Common myeloid progenitor, CD34-positive (primary cell): Measurements from ENCODE around the gene GSN.

Source experiments
- CTCF ChIA-PET: fragments of 350-600 bp; sonication (Branson Sonifier 250); formaldehyde crosslinking; loops from one replicate; lab custom pipeline; 2021; ENCODE audit warnings: antibody characterized with exemption; lab: Charles Lee
- POLR2A ChIA-PET: fragments of 350-600 bp; sonication (Branson Sonifier 250); formaldehyde crosslinking; loops from one replicate; lab custom pipeline; 2021; ENCODE audit warnings: antibody characterized with exemption; lab: Charles Lee
- DNase-seq, 3 donors: peaks; one replicate each; pipeline versions ENCODE4 v3.0.0 to v3.0.0-alpha.2; 2013
- H3K27ac ChIP-seq, 2 experiments: 1 replicate in 1 of 2; 2 replicates in 1 of 2; pipeline ENCODE4 v1.7.0; 2013; ENCODE audit warnings: inconsistent platforms in 2 of 2, low read length in 2 of 2, mild to moderate bottlenecking in 2 of 2, low read depth in 1 of 2, moderate library complexity in 1 of 2; ENCODE audit not compliant: severe bottlenecking in 2 of 2, insufficient read depth in 1 of 2, poor library complexity in 1 of 2
- H3K27me3 ChIP-seq, 5 experiments: replicated peaks in 2 of 5; 1 replicate in 3 of 5; 2 replicates in 2 of 5; pipeline versions ENCODE4 v1.6.1 to v1.7.0; 2013; ENCODE audit warnings: low read length in 4 of 5, mild to moderate bottlenecking in 2 of 5, moderate library complexity in 2 of 5, inconsistent platforms in 1 of 5; ENCODE audit not compliant: insufficient read depth in 5 of 5, control insufficient read depth in 4 of 5
- H3K36me3 ChIP-seq, 4 experiments: 1 replicate in 2 of 4; 2 replicates in 2 of 4; pipeline versions ENCODE4 v1.6.1 to v1.7.0; 2013; ENCODE audit warnings: low read length in 3 of 4, control low read depth in 1 of 4, mild to moderate bottlenecking in 1 of 4; ENCODE audit not compliant: control insufficient read depth in 4 of 4, insufficient read depth in 4 of 4
- H3K4me1 ChIP-seq, 4 experiments: 1 replicate in 3 of 4; 2 replicates in 1 of 4; pipeline versions ENCODE4 v1.6.1 to v1.7.1; 2013; ENCODE audit warnings: low read length in 3 of 4, mild to moderate bottlenecking in 3 of 4, control low read depth in 1 of 4, inconsistent platforms in 1 of 4, moderate library complexity in 1 of 4; ENCODE audit not compliant: control insufficient read depth in 4 of 4, insufficient read depth in 4 of 4; ENCODE audit errors: control extremely low read depth in 1 of 4
- H3K4me3 ChIP-seq, 7 experiments: 1 replicate in 4 of 7; 2 replicates in 3 of 7; pipeline versions ENCODE4 v1.5.1 to v1.7.0; 2013; ENCODE audit warnings: mild to moderate bottlenecking in 7 of 7, low read length in 6 of 7, moderate library complexity in 6 of 7, inconsistent platforms in 2 of 7, low read depth in 2 of 7, control low read depth in 1 of 7; ENCODE audit not compliant: insufficient read depth in 4 of 7, control insufficient read depth in 1 of 7; ENCODE audit errors: extremely low read depth in 1 of 7
- H3K9me3 ChIP-seq, 5 experiments: 1 replicate in 4 of 5; 2 replicates in 1 of 5; pipeline versions ENCODE4 v1.6.1 to v1.7.1; 2013; ENCODE audit warnings: low read length in 4 of 5, mild to moderate bottlenecking in 2 of 5, inconsistent platforms in 1 of 5, low read depth in 1 of 5, moderate library complexity in 1 of 5; ENCODE audit not compliant: control insufficient read depth in 4 of 5, insufficient read depth in 2 of 5; ENCODE audit errors: control extremely low read depth in 1 of 5
- WGBS: methylation state at CpG from one replicate; pipeline ENCODE4 v1.1.5; 2013; ENCODE audit not compliant: insufficient coverage; 5-methylcytosine and 5-hydroxymethylcytosine counted together

Gene GSN

DNA sequence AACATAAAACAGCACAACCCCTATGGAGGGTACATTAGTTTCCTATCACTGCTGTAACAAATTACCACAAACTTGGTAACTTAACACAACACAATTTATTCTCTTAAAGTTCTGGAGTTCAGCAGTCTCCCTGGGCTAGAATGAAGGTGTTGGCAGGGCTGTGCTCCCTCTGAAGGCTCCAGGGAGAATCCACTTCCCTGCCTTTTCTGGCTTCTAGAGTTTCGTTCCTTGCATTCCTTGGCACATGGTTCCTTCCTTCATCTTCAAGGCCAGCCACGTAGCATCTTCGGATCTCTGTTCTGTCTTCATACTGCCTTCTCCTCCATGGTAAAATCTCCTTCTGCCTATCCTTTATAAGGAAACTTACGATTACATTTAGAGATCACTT lies 25.0 kb upstream of the GSN start:
- H3K36me3 ChIP-seq = no peaks in the 10 kb centered on the region
- ChIA-PET POLR2A (no interaction called here), CTCF (interaction anchor here (1.3 to 2.4 kb wide), 2 partner anchors 10 to 20 kb away, joined by 5 to 7 read pairs; no protein-coding TSS in a partner anchor)
- H3K27ac ChIP-seq = no peak overlapping the region
- no peak overlapping the region for H3K4me3 ChIP-seq
- WGBS = 92% methylated on average over 3 of the region's 4 CpGs
- no peak for DNase-seq
- H3K9me3 ChIP-seq = peaks cover 0 to 7% (median 2%) of the 10 kb centered on the region in 5 experiments
- no peaks in the 10 kb centered on the region for H3K27me3 ChIP-seq
- H3K4me1 ChIP-seq = no peaks in the 10 kb centered on the region

GRCh38 chr9:121246821-121247561 lies 21.0 kb upstream of the GSN start:
- ChIA-PET POLR2A (interaction anchor here (1.3 kb wide), 1 partner anchor 10 kb away, joined by 3 read pairs; no protein-coding TSS in a partner anchor), CTCF (interaction anchor here (0.9 to 2.3 kb wide), 3 partner anchors 11 to 34 kb away, joined by 3 to 9 read pairs (median 9); no protein-coding TSS in a partner anchor)
- Histone ChIP-seq H3K4me1 (peaks cover 0 to 15% (median 3%) of the 10 kb centered on the region in 4 experiments), H3K9me3 (peaks cover 0 to 7% (median 2%) of the 10 kb centered on the region in 5 experiments), H3K4me3 (no peak overlapping the region), H3K27ac (no peak overlapping the region), H3K36me3 (no peaks in the 10 kb centered on the region), H3K27me3 (no peaks in the 10 kb centered on the region)
- no peak for DNase-seq
- WGBS = 96% methylated on average over 10 of the region's 12 CpGs

- Histone ChIP-seq H3K36me3 (no peaks in the 10 kb centered on the region), H3K27me3 (no peaks in the 10 kb centered on the region), H3K27ac (no peak overlapping the region), H3K4me3 (no peak overlapping the region), H3K9me3 (no peaks in the 10 kb centered on the region), H3K4me1 (peaks cover 19 to 41% (median 25%) of the 10 kb centered on the region in 4 experiments)
- peak in 2 of 3 donors; percentile 70 to 90 for DNase-seq
- ChIA-PET POLR2A (no interaction called here), CTCF (interaction anchor here (0.6 to 1.9 kb wide), 2 partner anchors 8 to 428 kb away, joined by 3 to 5 read pairs; no protein-coding TSS in a partner anchor)
- 63% methylated on average over 2 of the region's 3 CpGs for WGBS
These were observed 18.4 kb upstream of the GSN start for GRCh38 chr9:121249563-121249962.

DNA sequence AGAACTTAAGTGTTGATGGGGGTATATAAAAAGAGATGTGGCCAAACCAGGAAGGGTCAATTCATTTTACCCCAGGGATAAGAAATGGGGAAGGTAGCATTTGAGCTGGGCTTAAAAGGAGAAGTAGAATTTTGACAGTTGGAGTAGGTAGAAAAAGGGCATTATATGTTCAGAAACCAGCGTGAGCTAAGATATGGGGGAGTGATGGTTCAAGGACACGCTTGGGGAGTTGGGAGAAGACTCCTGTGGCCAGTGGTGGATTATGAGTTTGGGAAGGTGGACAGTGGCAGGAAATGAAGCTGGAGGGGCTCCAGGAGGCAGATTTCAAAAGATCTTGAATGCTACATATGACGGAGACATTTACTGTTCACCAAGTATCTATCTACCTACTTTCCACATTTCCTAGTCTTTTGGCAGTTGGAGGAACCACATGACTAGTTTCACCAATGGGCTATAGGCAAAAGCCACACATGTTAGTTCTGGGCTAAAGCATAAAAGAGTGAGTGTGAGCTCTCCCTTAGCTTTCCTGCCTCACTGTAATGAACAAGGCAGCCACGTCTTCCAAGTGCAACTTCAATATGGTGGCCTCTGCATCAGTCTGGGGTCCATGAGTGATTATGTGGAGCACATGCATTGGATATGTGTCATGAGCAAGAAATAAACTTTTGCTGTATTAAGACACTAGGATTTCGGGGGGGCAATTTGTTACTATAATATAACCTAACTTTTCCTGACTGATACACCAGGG lies 15.7 kb upstream of the GSN start:
- Histone ChIP-seq H3K9me3 (no peaks in the 10 kb centered on the region), H3K4me1 (peaks cover 20 to 43% (median 26%) of the 10 kb centered on the region in 4 experiments), H3K4me3 (peak overlapping the region in 1 of 7 experiments; percentile 15), H3K36me3 (no peaks in the 10 kb centered on the region), H3K27me3 (no peaks in the 10 kb centered on the region), H3K27ac (peak overlapping the region in 1 of 2 experiments; percentile 9)
- CTCF ChIA-PET = interaction anchor here (0.7 to 5.3 kb wide), 12 partner anchors 10 to 154 kb away, joined by 3 to 45 read pairs (median 4); partner anchors contain the start of gene GSN
- POLR2A ChIA-PET = interaction anchor here (0.9 kb wide), 1 partner anchor 32 kb away, joined by 3 read pairs; no protein-coding TSS in a partner anchor
- 57% methylated on average over 3 of the region's 5 CpGs for WGBS
- DNase-seq = peak in 2 of 3 donors; percentile 68 to 83

DNA sequence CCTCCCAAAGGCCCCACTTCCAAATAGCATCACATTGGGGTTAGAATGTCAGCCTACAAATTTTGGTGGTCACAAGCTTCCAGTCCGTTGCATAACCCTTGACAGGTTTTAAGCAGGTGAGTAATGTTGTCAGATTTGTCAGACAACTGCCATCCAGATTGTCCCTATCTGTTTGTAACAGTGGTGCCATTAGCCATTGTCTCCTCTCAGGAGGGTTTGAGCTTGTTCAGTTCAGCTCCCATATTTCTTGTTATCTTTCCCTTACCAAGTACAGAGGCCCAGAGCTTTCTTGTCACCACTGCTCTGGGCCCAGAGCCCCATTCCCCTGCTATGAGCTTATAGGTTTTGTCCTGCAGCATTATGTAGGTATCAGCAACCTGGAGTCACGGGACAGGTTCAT lies 14.8 kb upstream of the GSN start:
- Histone ChIP-seq H3K4me1 (peaks cover 20 to 43% (median 26%) of the 10 kb centered on the region in 4 experiments), H3K27ac (no peak overlapping the region), H3K27me3 (no peaks in the 10 kb centered on the region), H3K9me3 (no peaks in the 10 kb centered on the region), H3K4me3 (no peak overlapping the region), H3K36me3 (no peaks in the 10 kb centered on the region)
- WGBS = 100% methylated on average over 2 of the region's 2 CpGs
- POLR2A ChIA-PET = no interaction called here
- CTCF ChIA-PET = interaction anchor here (0.8 to 5.3 kb wide), 13 partner anchors 9 to 86 kb away, joined by 3 to 45 read pairs (median 4); partner anchors contain the start of gene GSN
- no peak for DNase-seq

DNA sequence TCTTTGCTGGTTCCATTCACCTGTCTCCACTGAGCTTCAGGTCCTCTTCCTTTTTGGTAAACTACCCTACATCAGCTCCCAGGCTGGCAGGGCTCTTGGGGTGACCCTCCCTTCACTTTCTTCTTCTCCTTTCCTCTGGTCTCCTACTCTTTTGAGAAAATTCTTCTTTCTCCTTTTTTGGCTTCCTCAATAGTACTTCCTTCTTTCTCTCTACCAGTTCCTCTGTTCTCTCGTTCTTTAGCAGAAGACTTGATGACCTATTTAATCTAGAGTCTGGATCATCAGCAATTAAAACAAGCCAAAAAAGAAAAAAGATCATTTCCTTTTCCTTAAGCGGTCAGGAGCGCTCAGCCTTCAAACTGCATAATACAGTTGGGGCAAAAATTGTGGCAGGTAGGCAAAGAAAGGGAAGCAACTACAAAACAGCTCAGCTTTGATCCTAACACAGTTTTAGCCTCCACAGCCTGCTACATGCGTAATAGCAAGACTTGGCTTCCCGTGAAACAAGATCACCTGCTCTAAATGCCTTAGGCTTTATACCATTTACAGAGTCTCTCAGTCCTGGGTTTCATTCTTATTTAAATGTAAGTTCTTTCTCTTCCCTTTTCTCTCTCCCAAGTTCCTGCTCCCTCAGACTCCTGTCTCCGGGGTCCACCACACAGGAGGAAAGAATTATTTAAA lies 14.0 kb upstream of the GSN start:
- Histone ChIP-seq H3K36me3 (no peaks in the 10 kb centered on the region), H3K4me1 (peaks cover 20 to 43% (median 26%) of the 10 kb centered on the region in 4 experiments), H3K27me3 (no peaks in the 10 kb centered on the region), H3K27ac (no peak overlapping the region), H3K4me3 (peak overlapping the region in 2 of 7 experiments; percentile 15 to 42), H3K9me3 (no peaks in the 10 kb centered on the region)
- POLR2A ChIA-PET = interaction anchor here (0.6 kb wide), 1 partner anchor 36 kb away, joined by 3 read pairs; no protein-coding TSS in a partner anchor
- peak in 2 of 3 donors; percentile 46 to 58 for DNase-seq
- 7% methylated on average over 5 of the region's 6 CpGs for WGBS
- CTCF ChIA-PET = interaction anchor here (0.9 to 5.3 kb wide), 11 partner anchors 8 to 86 kb away, joined by 3 to 45 read pairs (median 4); partner anchors contain the start of gene GSN
